NCI-H1092 treated with DMSO at 0.1 percent for 48 hours (cell line): ENCODE data around the gene VRK3.
"Not testable (repeated sequence)": the region's sequence is repeated elsewhere in the genome, so short reads cannot be mapped to it uniquely, and the experiment has no call there.

Experiments used
- DNase-seq: peaks from one replicate; lab custom pipeline; 2025; lab: John Stamatoyannopoulos, UW

Gene VRK3, protein sequence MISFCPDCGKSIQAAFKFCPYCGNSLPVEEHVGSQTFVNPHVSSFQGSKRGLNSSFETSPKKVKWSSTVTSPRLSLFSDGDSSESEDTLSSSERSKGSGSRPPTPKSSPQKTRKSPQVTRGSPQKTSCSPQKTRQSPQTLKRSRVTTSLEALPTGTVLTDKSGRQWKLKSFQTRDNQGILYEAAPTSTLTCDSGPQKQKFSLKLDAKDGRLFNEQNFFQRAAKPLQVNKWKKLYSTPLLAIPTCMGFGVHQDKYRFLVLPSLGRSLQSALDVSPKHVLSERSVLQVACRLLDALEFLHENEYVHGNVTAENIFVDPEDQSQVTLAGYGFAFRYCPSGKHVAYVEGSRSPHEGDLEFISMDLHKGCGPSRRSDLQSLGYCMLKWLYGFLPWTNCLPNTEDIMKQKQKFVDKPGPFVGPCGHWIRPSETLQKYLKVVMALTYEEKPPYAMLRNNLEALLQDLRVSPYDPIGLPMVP

DNA sequence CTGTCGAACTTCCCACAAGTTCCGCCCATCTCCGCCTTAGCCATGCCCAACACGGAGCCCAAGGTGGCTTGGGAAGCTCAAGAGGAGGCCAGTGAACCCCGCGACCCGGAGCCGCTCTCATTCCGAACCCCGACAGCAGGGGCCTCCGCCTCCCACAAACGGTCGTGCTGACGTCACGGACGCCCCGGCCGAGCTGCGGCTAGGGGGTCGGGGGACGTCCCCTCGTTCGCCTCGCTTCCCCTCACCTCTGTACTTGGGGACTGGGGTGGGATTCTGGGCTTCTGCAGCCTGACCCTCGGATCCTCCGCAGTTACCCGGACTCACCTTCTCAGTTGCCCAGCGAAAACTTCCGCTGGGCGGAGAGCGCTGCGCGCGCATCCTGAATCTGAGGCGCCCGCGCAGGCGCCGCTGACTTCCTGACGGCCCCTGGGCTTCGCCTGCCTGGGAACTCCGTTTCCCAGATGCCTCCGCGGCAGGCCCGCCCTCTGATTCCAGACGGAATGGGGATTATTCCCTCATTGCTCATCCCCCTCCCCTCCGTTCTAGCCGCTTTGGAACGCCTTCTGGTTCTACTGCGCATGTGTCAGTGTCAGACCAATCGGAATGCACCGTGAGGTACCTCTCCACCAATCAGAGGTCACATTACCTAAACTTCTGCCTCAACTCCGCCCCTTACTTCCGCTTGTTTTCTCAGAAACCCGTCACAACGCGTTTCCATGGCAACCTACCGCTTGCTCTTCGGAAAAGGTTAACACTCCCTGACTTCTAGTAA lies at the start of gene VRK3:
VRK3 (minus strand) TSS at position 351 of the 772 bp plus-strand sequence. CDS start 9,210 bp downstream, outside the sequence.
- DNase-seq, result peak; percentile 98

DNA sequence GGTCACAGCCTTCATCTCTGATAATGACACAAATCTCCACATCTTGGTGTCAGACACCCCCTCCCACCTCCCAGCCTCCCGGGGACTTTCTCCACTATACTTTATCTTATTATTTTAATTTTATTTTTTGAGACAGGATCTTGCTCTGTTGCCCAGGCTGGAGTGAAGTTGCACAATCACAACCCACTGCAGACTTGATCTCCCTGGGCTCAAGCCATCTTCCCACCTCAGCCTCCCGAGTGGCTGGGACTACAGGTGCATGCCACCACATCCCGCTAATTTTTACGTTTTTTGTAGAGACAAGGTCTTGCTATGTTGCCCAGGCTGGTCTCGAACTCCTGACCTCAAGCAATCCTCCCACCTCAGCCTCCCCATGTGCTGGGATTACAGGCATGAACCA lies 43.2 kb upstream of the VRK3 start:
- DNase-seq, result not testable (repeated sequence)

DNA sequence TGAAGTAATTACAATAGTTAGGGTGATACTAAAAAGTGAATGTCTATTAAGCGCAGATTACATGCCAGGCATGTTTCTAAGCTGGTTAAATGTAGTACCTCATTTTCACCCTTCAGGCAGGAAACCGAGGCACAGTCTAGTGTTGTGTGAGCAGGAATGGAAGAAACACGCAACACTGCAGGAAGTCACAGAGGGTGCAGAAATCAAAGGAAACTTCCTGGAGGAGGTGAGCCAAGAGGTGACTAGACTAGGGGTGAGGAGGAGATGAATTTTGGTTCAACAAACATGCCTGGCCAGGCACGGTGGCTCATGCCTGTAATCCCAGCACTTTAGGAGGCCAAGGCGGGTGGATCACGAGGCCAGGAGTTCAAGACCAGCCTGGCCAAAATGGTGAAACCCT lies 42.4 kb upstream of the VRK3 start:
- no peak for DNase-seq

DNA sequence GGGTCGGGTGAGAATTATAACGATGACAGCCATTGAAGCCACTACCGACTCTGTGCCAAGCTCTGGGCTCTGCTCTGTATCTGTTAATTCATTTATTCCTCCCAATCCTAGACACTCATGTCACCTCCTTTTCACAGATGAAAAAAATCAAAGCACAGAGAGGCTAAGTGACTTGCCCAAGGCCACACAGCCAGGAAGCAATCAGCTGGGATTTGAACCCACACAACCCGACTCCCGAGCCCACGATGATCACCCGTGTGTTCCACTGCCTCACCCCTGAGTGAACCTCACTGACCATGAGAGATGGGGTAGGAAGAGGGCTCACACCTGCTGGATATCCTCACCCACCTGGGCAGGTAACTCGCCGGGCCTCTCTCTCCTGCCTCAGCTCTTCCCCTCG lies 40.8 kb upstream of the VRK3 start:
- DNase-seq, result no peak

DNA sequence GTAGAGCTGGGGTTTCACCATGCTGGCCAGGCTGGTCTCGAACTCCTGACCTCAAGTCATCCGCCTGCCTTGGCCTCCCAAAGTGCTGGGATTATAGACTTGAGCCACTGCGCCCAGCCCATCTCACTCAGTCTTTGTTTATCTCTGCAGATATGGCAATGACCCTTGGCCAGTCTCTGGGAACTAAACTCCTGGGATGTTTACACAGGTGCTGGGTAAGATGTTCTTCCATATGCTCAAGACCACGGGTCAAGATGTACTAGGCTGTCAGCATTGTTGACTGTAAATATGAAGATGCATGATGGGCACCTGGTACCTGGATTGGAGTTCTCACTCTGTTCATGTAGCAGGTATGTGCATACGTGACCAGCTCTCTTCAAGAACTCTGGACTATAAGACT lies 36.5 kb upstream of the VRK3 start:
- no peak for DNase-seq

DNA sequence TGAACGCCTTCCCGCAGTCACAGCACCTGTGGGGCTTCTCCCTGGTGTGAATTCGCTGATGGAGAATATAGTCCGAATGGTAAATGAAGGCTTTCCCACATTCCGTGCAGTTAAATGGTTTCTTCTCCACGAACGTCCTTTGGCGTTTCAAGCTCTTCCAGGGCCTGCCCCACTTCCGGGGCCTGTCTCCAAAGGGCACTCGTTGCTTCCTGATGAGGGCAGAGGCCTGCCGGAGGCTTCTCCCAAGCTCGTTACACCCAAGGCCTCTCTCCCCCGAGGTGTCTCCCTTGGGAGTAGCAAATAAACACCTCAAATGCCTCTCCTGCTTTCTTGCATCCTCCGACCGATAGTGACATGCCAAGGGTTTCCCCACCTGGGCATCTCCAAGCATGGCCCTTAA lies 34.9 kb upstream of the VRK3 start:
- no peak for DNase-seq

DNA sequence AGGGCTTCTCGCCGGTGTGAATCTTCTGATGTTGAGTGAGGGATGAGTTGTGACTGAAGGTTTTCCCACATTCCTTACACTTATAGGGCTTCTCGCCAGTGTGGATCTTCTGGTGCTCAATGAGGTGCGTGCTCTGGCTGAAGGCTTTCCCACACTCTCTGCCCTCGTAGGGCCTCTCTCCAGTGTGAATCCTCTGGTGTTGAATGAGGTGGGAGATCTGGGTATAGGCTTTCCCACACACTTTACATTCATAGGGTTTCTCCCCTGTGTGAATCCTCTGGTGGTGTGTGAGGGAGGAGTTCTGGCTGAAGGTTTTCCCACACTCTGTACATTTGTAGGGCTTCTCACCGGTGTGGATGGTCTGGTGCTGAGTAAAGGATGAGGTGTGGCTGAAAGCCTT lies 33.9 kb upstream of the VRK3 start:
- DNase-seq, result no peak

DNA sequence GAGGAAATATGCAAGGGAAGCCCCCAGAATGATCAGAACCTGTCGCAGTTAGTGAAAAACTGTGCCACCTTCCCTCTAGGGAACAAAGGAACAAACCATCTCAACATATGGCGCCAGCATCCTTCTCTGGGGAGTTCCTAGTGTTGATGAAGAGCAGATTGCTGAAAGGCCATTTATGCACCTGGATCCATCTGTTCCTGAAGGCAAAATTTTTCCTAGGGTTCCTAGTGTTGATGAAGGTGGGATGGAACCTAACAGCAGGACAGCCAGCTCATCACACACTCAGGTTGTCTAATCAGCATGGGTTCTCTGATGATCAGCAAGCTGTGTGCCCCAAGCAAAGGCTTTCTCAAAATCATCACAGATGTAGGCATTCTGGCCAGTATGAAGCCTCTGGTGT lies 33.3 kb upstream of the VRK3 start:
- DNase-seq, result no peak

DNA sequence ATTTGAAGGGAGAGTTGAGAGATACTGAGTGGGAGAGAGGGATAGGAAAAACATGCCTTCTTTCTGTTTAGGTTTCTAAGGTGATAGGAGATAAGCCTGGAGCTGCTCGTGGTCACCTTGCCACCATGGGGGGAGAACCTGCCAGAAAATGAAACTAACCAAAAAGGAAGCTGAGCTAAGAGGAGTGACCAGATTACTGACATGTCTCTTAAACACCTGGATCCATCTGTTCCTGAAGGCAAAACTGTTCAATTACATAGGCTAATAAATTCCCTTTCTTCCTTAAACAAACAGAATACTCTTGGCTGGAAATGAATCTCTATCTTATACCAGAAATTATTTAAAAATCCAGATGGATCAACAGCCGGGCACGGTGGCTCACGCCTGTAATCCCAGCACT lies 27.9 kb upstream of the VRK3 start:
- no peak for DNase-seq

DNA sequence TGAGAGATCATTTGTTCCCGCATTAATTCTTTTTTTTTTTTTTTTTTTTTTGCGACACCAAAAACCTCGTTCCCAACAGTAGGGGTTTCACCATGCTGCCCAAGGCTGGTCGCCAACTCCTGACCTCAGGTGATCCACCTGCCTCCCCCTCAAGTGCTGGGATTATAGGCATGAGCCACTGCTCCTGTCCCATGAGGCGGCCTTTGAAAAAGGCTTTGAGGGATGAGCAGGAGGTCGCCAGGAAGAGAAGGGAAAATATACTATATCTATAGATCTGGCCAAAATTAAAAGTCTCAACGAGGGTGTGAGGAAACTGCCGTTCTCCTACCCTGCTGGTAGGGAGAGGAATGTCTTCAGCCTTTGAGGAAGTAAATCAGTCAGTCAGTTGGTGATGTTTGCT lies 26.8 kb upstream of the VRK3 start:
- DNase-seq, result no peak

DNA sequence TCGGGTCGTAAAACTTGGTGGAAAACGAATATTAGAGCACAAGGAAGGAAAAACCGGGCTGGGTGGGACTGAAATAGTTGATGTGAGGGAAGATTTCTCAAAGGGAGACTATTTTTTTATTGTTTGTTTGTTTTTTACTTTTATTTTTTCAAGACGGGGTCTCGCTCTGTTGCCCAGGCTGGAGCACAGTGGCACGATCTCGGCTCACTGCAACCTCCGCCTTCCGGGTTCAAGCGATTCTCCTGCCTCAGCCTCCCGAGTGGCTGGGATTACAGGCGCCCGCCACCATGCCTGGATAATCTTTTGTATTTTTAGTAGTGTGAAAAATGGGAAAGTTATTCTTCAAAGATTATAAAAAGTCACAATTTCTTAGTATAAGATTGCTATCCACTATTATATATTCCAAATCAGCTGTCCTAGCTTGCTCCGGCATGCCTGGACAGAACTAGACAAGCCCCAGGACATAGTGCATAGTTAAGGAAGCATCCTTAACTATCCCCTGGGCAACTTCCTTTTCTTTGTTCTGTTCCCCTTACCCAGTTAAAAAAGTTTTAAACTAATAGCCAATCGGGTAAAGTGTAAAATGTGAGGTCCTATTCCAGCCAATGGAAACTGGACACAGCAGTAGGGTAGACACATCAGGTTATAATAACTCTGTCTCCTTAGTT lies 26.2 kb upstream of the VRK3 start:
- DNase-seq, result not testable (repeated sequence)

DNA sequence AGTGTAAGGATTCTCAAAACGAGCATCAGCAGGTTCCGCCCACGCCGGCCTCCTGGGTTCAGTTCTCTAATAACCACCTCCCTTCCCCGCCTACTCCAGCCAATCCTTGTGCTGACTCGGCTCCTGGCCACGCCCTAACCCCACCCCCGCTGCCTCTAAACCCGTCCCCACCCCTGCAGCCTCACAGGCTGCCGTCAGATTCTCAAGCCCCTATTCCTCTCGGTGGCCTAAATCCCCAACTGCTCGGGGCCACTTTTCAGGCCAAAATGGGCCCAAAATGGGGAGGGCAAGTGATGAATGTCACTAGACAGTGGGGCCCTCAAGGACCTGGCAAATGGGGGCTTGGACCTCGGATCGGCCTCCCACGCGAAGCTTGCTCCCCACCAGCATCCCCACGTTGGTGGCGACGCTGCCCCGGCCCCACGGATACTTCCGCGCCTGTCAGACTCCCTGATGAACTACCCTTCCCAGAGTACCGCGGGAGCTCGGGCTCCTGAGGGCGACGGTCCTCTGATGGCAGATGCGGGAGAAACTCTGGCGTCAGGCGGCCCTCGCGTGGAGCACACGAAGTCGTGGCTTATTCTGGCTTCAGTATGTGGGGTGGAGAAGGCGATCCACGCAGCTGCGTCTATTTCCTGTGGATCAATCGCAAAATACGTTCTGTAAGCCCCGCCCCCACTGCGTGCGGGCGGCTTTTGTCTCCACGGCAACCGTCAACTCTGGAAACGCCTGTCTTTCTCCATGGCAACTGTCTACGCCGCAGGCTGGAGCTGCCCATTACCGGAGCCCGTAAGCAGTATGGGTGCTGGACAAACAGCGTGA lies 25.4 kb upstream of the VRK3 start:
- DNase-seq, result peak; percentile 51

DNA sequence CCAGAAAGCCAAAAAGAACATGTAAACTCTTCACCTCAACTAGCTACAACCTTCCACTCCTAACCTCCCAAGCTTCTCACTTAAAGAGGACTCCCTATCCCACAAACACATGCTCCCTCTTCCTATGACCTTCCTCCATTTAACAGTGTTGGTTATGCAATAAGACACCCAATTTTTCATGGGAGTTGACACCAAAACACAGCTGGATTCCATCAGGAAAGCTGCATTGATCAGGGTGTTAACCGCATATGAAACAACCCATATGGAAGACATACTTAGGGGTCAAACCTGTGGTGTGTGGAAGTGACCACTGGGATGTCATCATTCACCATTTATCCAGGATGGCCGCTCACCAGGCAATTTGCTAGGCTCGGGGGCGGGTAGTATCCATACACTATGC lies 22.5 kb upstream of the VRK3 start:
- no peak for DNase-seq

DNA sequence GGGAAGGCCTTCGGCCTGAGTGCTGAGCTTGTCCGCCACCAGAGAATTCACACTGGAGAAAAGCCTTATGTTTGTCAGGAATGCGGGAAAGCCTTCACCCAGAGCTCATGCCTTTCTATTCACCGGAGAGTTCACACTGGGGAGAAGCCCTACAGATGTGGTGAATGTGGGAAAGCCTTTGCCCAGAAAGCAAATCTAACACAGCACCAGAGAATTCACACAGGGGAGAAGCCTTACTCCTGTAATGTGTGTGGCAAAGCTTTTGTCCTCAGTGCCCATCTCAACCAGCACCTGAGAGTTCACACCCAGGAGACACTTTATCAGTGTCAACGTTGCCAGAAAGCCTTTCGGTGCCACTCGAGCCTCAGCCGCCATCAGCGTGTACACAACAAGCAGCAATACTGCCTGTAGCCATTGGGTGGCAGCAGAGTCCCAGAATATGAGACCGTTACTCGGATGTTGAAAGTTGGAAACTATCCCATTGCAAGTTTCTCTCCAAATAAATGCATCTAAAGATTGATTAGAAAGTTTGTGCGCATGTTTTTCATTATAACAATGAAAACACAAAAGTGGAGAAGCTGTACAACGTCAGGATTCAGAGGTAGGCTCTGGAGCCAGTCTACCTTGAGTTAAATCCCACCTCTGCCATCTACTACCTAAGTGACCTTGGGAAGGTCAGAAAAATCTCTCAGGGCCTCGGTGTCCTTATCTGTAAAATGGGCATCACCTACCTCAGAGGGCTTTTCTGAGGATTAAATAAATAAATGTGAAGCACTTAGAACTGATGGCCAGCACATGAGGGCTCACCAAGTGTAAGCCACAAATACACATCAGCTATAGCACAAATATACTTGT lies 21.7 kb upstream of the VRK3 start:
- DNase-seq, result no peak

DNA sequence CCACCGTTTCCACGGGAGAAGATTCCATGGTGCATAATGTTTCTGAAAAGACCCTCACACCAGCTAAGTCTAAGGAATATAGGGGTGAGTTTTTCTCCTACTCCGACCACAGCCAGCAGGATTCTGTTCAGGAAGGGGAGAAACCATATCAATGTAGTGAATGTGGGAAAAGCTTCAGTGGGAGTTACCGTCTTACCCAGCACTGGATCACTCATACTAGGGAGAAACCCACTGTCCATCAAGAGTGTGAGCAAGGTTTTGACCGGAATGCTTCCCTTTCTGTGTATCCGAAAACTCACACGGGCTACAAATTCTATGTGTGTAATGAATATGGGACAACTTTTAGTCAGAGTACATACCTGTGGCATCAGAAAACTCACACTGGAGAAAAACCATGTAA lies 19.8 kb upstream of the VRK3 start:
- no peak for DNase-seq

DNA sequence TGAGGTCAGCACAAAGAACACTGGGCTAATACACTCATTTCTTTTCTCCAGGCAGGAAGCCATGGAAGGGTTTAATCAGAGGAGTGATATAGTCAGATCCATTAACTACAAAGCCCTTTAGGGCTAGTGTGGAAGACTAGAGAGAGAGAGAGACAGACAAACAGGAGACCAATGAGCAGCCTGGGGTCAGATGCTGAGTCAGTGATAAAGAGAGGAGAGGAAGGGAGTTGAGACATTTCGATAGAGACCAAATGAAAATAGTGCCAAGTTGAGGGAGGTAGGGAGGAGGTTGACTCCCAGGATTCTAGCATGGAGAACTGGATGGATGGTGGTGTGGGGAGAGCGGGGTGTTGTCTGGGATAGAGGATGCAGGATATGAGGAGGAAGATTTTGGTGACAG lies 18.8 kb upstream of the VRK3 start:
- no peak for DNase-seq

DNA sequence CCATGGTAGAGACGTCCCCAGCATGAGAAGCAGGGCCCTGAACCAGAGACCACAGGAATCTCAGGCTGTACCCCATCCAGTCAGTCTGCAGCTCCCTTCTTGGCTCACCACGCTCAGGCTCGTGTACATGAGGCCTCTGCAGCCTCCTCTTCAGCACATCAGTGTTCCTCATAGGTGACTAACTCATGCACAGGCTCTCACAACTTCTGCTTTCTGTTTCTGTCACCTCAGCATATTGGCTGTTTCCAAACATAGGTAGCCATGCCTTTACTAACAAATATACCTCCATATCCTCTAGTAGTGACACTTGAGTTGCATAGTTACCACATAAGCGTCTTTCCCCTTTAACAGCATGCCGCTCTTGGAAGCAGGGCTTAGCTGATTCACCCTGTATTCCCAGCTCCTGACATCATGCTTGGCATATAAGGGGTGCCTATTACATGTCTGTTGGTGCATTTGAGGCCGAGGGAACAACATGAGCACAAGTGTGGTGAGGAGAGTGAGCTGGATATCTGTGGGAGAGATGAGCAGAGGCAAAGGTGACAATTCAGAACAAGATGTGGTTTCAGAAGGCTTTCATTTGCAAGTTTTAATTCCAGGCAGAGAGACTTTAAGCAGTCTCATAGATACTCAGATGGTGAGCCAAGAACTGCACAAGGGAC lies 17.3 kb upstream of the VRK3 start:
- DNase-seq, result no peak

DNA sequence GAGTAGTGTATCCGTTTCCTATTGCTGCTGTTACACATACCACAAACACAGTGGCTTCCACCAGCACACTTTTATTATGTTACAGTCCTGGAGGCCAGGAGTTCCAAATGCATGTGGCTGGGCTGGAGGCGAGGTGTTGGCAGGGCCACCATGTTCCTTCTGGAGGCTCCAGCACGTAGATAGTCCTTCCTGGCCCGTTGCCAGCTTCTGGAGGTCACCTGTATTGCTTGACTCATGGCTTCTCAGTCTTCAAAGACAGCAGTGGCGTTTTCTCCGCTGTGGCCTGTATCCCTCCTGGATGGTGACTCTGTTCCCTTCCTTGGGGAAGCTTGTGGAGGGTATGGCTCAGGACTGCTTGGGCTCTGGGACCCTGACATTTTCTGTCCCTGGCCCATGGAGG lies 15.8 kb upstream of the VRK3 start:
- DNase-seq, result no peak

DNA sequence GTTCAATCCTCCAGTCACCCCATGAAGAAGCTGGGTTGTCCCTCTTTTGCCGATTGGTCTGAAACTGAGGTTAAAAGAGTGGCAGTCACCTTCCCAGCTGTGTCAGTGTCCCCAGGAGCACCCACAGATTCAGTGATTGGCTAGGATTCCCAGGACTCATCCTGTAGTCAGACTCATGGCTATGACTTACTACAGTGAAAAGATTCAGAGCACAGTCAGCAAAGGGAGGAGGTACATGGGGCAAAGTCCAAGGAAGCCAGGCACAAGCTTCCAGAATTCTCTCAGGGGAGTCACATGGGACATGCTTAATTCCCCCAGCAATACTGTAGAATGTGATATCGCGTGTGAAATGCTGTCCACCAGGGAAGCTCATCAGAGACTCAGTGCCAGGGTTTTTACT lies 14.8 kb upstream of the VRK3 start:
- no peak for DNase-seq

DNA sequence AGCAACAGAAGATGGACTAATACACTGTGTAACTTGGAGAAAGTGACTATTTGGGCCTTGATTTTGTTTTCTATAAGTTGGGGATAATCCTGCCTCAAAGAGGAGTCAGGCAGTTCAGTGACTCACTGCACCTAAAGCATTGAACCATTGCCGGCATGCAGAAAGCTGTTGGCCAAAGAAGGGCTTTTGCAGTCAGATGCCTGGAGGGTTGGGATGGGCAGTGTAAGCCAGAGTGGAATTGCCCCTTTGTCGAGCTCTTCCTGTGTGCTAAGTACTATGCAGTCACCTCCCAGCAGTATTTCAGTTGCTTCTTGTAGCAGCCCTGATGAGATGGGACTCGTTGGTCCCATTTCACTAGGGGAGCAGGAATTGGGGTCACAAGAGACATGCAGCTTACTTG lies 11.7 kb upstream of the VRK3 start:
- DNase-seq, result no peak
